Measurements from ENCODE around the gene ANGPT4. TPM values are rescaled to one million over a fixed set of nuclear protein-coding genes. Genes with fewer than 3 reads are reported as not detected.
"Not testable (repeated sequence)": the region's sequence is repeated elsewhere in the genome, so short reads cannot be mapped to it uniquely, and the experiment has no call there.

Gene ANGPT4
- total RNA-seq, 4 donors from 2014 or later: 0.56 to 2.1 (median 0.71) TPM

DNA sequence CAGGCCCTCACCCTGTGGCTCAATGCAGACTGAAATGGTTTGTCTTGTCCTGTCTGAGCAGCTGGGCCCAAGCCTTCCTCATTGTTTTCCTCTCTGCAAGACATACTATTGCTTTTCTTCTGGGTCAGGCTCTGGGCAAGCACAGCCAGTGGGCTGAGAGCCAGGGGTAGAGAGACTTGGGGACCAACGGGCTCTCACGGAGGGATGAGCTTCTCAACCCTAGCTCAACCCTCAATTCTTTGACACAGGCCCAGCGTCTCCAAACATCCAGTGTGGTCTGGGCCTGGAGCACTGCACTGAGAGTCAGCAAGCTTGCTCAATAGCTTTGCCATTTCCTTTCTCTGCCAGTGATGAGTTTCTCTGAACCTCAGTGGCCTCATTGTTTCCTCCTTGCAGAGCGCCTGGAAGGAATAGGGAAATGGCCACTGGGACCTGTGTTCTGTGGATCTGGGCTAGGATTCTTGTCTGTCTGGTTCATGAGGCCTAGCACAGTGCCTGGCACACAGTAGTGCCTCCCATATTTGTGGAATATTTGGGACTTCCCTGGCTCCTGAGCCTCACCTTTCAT, 9.3 kb downstream of the ANGPT4 start:
- Histone ChIP-seq H3K27ac (no peak overlapping the region), H3K4me1 (peaks cover 8% of the 10 kb centered on the region), H3K36me3 (no peaks in the 10 kb centered on the region), H3K27me3 (no peaks in the 10 kb centered on the region), H3K4me3 (no peak overlapping the region), H3K9me3 (no peaks in the 10 kb centered on the region)
- no peak for TF ChIP-seq POLR2AphosphoS5 (IDR thresholded peaks at IDR 0.05)
- no peak for DNase-seq (ENCODE audit: low spot score in 2 of 2)
- 100% methylated on average over 1 of the region's 4 CpGs for WGBS

DNA sequence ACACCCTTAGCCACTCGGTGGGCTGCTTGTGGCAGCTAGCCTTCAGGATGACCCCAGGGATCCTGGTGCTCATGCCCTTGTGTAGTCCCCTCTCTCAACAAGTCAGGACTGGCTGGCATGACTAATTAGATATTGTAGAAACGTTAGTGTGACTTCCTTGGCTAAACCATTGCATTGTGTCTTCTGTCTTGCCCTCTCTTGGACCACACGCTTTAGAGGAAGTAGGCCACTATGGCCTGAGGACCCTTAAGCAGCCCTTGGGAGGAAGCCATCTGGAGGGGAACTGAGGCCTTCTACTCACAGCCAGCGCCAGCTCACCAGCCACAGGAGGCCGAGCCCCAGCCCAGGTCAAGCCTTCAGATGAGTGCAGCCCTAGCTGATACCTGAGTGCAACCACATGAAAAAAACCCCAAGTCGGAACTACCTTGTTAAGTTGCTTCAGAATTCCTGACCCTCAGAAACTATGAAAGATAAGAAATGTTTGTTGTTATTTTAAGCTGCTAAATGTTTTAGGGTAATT, 10.1 kb downstream of the ANGPT4 start:
- H3K27ac ChIP-seq: no peak overlapping the region
- TF ChIP-seq EP300 (IDR thresholded peaks at IDR 0.05) (no peak), POLR2A (IDR thresholded peaks at IDR 0.05) (no peak), POLR2AphosphoS5 (IDR thresholded peaks at IDR 0.05) (no peak)
- TF ChIP-seq, protein P1, sequence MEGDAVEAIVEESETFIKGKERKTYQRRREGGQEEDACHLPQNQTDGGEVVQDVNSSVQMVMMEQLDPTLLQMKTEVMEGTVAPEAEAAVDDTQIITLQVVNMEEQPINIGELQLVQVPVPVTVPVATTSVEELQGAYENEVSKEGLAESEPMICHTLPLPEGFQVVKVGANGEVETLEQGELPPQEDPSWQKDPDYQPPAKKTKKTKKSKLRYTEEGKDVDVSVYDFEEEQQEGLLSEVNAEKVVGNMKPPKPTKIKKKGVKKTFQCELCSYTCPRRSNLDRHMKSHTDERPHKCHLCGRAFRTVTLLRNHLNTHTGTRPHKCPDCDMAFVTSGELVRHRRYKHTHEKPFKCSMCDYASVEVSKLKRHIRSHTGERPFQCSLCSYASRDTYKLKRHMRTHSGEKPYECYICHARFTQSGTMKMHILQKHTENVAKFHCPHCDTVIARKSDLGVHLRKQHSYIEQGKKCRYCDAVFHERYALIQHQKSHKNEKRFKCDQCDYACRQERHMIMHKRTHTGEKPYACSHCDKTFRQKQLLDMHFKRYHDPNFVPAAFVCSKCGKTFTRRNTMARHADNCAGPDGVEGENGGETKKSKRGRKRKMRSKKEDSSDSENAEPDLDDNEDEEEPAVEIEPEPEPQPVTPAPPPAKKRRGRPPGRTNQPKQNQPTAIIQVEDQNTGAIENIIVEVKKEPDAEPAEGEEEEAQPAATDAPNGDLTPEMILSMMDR (IDR thresholded peaks at IDR 0.05): no peak
- no peak for DNase-seq (ENCODE audit: low spot score in 2 of 2)
- no peak overlapping the region for H3K4me3 ChIP-seq
- H3K36me3 ChIP-seq: no peaks in the 10 kb centered on the region
- no peaks in the 10 kb centered on the region for H3K27me3 ChIP-seq
- WGBS: 76% methylated on average over 3 of the region's 6 CpGs
- peaks cover 8% of the 10 kb centered on the region for H3K4me1 ChIP-seq
- no peaks in the 10 kb centered on the region for H3K9me3 ChIP-seq

DNA sequence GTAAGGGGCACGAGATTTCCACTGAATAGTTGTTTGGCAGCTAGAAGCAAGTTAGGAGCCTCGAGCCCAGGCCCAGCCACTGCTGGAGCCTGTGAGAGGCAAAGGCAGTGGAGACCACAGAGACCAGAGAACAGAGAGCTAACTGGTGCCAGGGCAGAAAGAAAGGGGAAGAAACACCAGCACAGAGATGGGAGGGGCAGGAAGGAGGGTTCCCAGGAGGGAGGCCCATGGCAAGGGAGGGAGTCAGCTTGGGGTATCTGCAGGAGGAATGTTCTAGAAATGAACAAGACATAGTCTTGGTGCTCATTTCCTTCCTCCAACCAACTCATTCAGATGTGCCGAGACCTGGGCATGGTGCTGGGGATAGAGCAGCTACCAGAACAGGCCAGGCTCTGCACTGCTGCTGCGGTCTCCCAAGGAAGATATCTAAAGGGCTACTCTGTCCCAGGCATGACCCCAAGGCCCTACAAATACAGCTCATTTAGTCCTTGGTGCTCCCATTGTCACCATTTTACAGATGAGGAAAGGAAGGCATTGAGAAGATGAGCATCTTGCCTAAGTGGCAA, 10.7 kb downstream of the ANGPT4 start:
- Histone ChIP-seq H3K27me3 (no peaks in the 10 kb centered on the region), H3K27ac (no peak overlapping the region), H3K36me3 (no peaks in the 10 kb centered on the region), H3K4me1 (peaks cover 8% of the 10 kb centered on the region), H3K9me3 (no peaks in the 10 kb centered on the region), H3K4me3 (no peak overlapping the region)
- 54% methylated on average over 4 of the region's 4 CpGs for WGBS
- TF ChIP-seq, protein P1 (IDR thresholded peaks at IDR 0.05): no peak
- TF ChIP-seq POLR2A (IDR thresholded peaks at IDR 0.05) (no peak), POLR2AphosphoS5 (IDR thresholded peaks at IDR 0.05) (no peak), EP300 (IDR thresholded peaks at IDR 0.05) (no peak)
- no peak for DNase-seq (ENCODE audit: low spot score in 2 of 2)

DNA sequence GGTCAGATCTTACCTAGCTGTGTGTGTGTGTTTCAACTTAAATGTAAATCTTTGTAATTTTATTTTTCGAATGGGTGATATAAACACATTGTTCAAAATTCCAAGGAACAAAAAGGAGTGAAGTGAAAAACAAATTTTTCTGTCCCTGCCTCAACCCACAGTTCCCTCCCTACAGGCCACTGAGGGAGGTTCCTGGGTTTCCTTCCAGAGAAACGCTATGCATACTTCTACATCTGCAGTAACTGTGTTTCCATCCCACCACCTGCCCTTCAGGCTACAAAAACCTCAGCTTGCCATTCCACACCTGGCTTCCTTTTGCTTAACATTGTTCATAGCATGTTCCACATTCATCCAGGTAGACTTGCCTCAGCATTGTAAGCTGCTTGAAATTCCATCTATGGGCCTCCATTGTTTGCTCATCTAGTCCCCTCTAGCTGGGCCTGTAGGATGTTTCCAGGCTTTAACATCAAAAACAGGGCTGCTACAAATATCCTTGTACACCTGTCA, 12.0 kb downstream of the ANGPT4 start:
- no peak for TF ChIP-seq POLR2A (IDR thresholded peaks at IDR 0.05)
- no peak for TF ChIP-seq POLR2AphosphoS5 (IDR thresholded peaks at IDR 0.05)
- no peak for TF ChIP-seq EP300 (IDR thresholded peaks at IDR 0.05)
- TF ChIP-seq, protein P1 (IDR thresholded peaks at IDR 0.05): no peak
- 52% methylated on average over 2 of the region's 2 CpGs for whole genome bisulfite sequencing
- DNase-seq (ENCODE audit: low spot score in 2 of 2): no peak
- Histone ChIP-seq H3K27ac (no peak overlapping the region), H3K36me3 (no peaks in the 10 kb centered on the region), H3K4me3 (no peak overlapping the region), H3K27me3 (no peaks in the 10 kb centered on the region), H3K9me3 (no peaks in the 10 kb centered on the region), H3K4me1 (peaks cover 8% of the 10 kb centered on the region)

DNA sequence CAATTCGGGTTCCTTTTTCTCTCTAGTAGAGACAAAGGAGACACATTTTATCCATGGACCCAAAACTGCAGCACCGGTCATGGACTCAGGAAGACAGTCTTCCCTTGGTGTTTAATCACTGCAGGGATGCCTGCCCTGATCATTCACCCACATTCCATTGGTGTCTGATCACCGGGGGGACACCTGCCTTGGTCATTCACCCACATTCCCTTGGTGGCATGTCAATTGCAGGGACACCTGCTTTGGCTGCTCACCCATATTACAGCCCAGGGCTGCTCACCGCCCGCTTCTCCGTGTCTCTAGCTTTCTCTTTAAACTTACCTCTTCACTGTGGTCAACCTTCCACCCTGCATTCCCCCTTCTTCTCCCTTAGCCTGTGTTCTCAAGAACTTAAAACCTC, 18.7 kb downstream of the ANGPT4 start:
- WGBS: 93% methylated on average over 6 of the region's 6 CpGs

DNA sequence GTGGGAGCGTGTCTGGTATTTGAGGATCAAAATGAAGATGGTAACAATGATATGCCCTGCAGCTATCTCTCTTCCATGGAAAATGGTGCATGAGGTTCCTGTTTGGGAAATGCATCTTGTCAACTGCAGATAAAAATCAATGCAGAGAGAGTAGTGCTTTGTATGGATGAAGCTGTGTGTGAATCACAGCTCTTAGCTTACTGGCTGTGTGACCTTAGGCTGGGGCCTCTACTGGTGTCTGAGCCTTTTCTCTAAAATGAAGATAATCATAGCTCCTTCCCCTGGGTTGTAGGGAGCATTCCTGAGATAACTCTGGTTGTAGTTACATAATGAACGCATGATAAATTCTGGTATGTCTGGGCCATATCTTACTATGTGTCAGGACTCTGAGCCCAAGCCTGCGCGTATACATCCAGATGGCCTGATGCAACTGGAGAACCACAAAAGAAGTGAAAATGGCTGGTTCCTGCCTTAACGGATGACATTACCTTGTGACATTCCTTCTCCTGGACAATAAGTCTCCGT, 19.6 kb downstream of the ANGPT4 start:
- no peak for TF ChIP-seq EP300 (IDR thresholded peaks at IDR 0.05)
- TF ChIP-seq, protein P1 (IDR thresholded peaks at IDR 0.05): no peak
- TF ChIP-seq POLR2A (IDR thresholded peaks at IDR 0.05): no peak
- Histone ChIP-seq H3K27ac (no peak overlapping the region), H3K27me3 (no peaks in the 10 kb centered on the region), H3K9me3 (no peaks in the 10 kb centered on the region), H3K4me3 (no peak overlapping the region), H3K4me1 (peaks cover 4% of the 10 kb centered on the region), H3K36me3 (no peaks in the 10 kb centered on the region)
- 72% methylated on average over 6 of the region's 6 CpGs for WGBS
- DNase-seq (ENCODE audit: low spot score in 2 of 2): no peak

More for the DNA sequence above, 18.7 kb downstream of the ANGPT4 start:
- not testable (repeated sequence) for H3K27me3 ChIP-seq; H3K27ac ChIP-seq; H3K4me1 ChIP-seq; DNase-seq (ENCODE audit: low spot score in 2 of 2); H3K9me3 ChIP-seq; H3K36me3 ChIP-seq; H3K4me3 ChIP-seq

DNA sequence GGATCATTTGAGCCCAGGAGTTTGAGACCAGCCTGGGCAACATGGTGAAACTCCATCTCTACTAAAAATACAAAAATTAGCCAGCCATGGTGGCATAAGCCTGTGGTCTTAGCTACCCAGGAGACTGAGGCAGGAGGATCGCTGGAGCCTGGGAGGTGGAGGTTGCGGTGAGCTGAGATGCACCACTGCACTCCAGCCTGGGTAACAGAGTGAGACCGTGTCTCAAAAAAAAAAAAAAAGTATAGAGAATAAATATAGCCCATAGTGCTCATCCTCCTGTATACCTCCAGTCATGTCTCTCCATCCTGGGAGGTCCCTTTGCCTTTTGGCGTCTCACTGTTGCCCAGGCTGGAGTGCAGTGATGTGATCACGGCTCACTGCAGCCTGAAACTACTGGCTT, 23.8 kb downstream of the ANGPT4 start:
- not testable (repeated sequence) for DNase-seq (ENCODE audit: low spot score in 2 of 2); H3K36me3 ChIP-seq; H3K9me3 ChIP-seq; H3K27ac ChIP-seq; H3K27me3 ChIP-seq; H3K4me3 ChIP-seq
- peaks cover 25% of the 10 kb centered on the region for H3K4me1 ChIP-seq
- WGBS: 73% methylated on average over 5 of the region's 5 CpGs

Data from suprapubic skin (tissue), 4 donors.